Endothelial cell of umbilical vein (primary cell): ENCODE data around the gene PIEZO2. TPM values are rescaled to one million over a fixed set of nuclear protein-coding genes. Genes with fewer than 3 reads are reported as not detected.
"Not testable (repeated sequence)": the region's sequence is repeated elsewhere in the genome, so short reads cannot be mapped to it uniquely, and the experiment has no call there.

ENCODE experiments used
- BruUV-seq: library from RNA; stranded (reverse); fragments of 400-500 nt; replicated peaks from 2 replicates; lab custom pipeline; 2021; lab: Mats Ljungman, UMichigan
- CTCF ChIA-PET: fragments of 300-600, 350-600 bp; sonication (Branson Sonifier 250); formaldehyde crosslinking; loops from one replicate; lab custom pipeline; 2021; ENCODE audit warnings: antibody characterized with exemption, inconsistent platforms; lab: Charles Lee
- POLR2A ChIA-PET: fragments of 300-600, 350-600 bp; sonication (Branson Sonifier 250); formaldehyde crosslinking; loops from one replicate; lab custom pipeline; 2021; ENCODE audit warnings: antibody characterized with exemption, inconsistent platforms; lab: Charles Lee
- DNase-seq: peaks from one replicate; pipeline ENCODE4 v3.0.0-alpha.2; 2011; ENCODE audit warnings: low read depth, low spot score
- FAIRE-seq: peaks from 2 replicates; lab custom pipeline; 2011; peaks lifted over from hg19 to GRCh38; lab: Jason Lieb, UNC
- H2AFZ ChIP-seq: 2 replicates; pipeline ENCODE4 v1.6.0; 2012; ENCODE audit warnings: low read depth, low read length, control low read depth, inconsistent platforms
- H3K27ac ChIP-seq: 2 replicates; pipeline ENCODE4 v1.5.1; 2011; ENCODE audit warnings: low read depth, mild to moderate bottlenecking, control low read depth, low read length, moderate library complexity; ENCODE audit not compliant: insufficient read depth
- H3K27me3 ChIP-seq, 2 experiments: 2 replicates each; pipeline versions ENCODE4 v1.6.0 to v1.6.1; 2011; ENCODE audit warnings: low read length in 2 of 2, mixed read lengths in 1 of 2; ENCODE audit not compliant: control insufficient read depth in 2 of 2, insufficient read depth in 2 of 2
- H3K36me3 ChIP-seq, 2 experiments: 2 replicates in 1 of 2; 3 replicates in 1 of 2; pipeline ENCODE4 v1.5.1; 2011; ENCODE audit warnings: low read length in 2 of 2, mild to moderate bottlenecking in 1 of 2, moderate library complexity in 1 of 2; ENCODE audit not compliant: control insufficient read depth in 2 of 2, insufficient read depth in 2 of 2; ENCODE audit errors: extremely low read depth in 1 of 2
- H3K4me1 ChIP-seq: 3 replicates; pipeline ENCODE4 v1.5.1; 2011; ENCODE audit warnings: mild to moderate bottlenecking, low read length; ENCODE audit not compliant: control insufficient read depth, insufficient read depth; ENCODE audit errors: extremely low read depth
- H3K4me2 ChIP-seq: 2 replicates; pipeline ENCODE4 v1.6.1; 2011; ENCODE audit warnings: low read length, control low read depth, mixed read lengths; ENCODE audit not compliant: insufficient read depth
- H3K4me3 ChIP-seq, 3 experiments: fragments of 200-600 bp in 1 of 3; sonication (generic), shearing (Covaris generic) in 1 of 3; replicated peaks in 1 of 3; 2 replicates each; pipeline ENCODE4 v1.5.1; 2011 to 2016; ENCODE audit warnings: control low read depth in 3 of 3, low read length in 3 of 3, mild to moderate bottlenecking in 2 of 3, inconsistent platforms in 1 of 3, low read depth in 1 of 3, moderate library complexity in 1 of 3; ENCODE audit not compliant: insufficient read depth in 1 of 3
- H3K79me2 ChIP-seq: 2 replicates; pipeline ENCODE4 v1.6.0; 2012; ENCODE audit warnings: low read length, inconsistent platforms; ENCODE audit not compliant: control insufficient read depth, insufficient read depth
- H3K9ac ChIP-seq: replicated peaks from 2 replicates; pipeline ENCODE3; 2011; ENCODE audit warnings: low read length, control low read depth; ENCODE audit not compliant: insufficient read depth; ENCODE audit errors: extremely low read depth
- H3K9me1 ChIP-seq: replicated peaks from 3 replicates; pipeline ENCODE4 v1.6.0; 2011; ENCODE audit warnings: mild to moderate bottlenecking, low read length; ENCODE audit not compliant: control insufficient read depth, insufficient read depth; ENCODE audit errors: extremely low read depth
- H3K9me3 ChIP-seq: replicated peaks from 2 replicates; pipeline ENCODE4 v1.5.1; 2012; ENCODE audit warnings: low read length, inconsistent platforms; ENCODE audit not compliant: control insufficient read depth, insufficient read depth
- H4K20me1 ChIP-seq: replicated peaks from 2 replicates; pipeline ENCODE3; 2011; ENCODE audit warnings: mild to moderate bottlenecking, low read length; ENCODE audit not compliant: control insufficient read depth, insufficient read depth; ENCODE audit errors: extremely low read depth
- CTCF ChIP-seq, 2 donors: IDR thresholded peaks; 1 replicate in 1 of 2; 2 replicates in 1 of 2; pipeline ENCODE4 v1.5.1; 2011; ENCODE audit warnings: low read length in 2 of 2, mild to moderate bottlenecking in 2 of 2, moderate library complexity in 2 of 2, control low read depth in 1 of 2, inconsistent platforms in 1 of 2, low read depth in 1 of 2; ENCODE audit not compliant: insufficient read depth in 1 of 2; ENCODE audit errors: extremely low read depth in 1 of 2
- GATA2 ChIP-seq: IDR thresholded peaks from 2 replicates; pipeline ENCODE4 v1.7.0; 2011; ENCODE audit warnings: low read depth, mild to moderate bottlenecking, moderate library complexity, mixed read lengths, low read length; ENCODE audit not compliant: insufficient read length, insufficient read depth
- JUN ChIP-seq: IDR thresholded peaks from 2 replicates; pipeline ENCODE4 v1.6.1; 2011; ENCODE audit warnings: borderline replicate concordance, low read depth; ENCODE audit not compliant: insufficient read length, insufficient read depth
- dilution Hi-C: fragments of 300-500 bp; cut with MboI; formaldehyde crosslinking; loops from one replicate; pipeline ENCODE4 v1.15.0; 2019; ENCODE audit warnings: low sequenced_read_pairs; ENCODE audit not compliant: extremely low pct_ligation_motif_present
- intact Hi-C: fragments of 100-400 bp; cut with micrococcal nuclease; formaldehyde crosslinking; loops from one replicate; pipeline ENCODE4 v1.10.0; 2022
- polyA plus RNA-seq, 4 experiments: library from polyadenylated mRNA; depleted of rRNA in 3 of 4; stranded (reverse) in 3 of 4; unstranded in 1 of 4; fragments of >200 nt; gene quantifications; 2 replicates each; pipeline versions ENCODE4 v1.2.1 to v1.2.3, GENCODE V29; 2011 to 2012; ENCODE audit warnings: missing spikeins in 1 of 4
- total RNA-seq: library from RNA; stranded (reverse); gene quantifications from 2 replicates; pipeline ENCODE4 v1.2.3, GENCODE V29; 2021

The PIEZO2 gene
- total and polyA plus RNA-seq, 2 donors (not counting 3 experiments of a cell fraction or from before 2014, with no cell fraction given): 1.7 to 11.2 TPM

GRCh38 chr18:11175266-11175979, 26.1 kb upstream of the PIEZO2 start:
- ChIA-PET POLR2A (no interaction called here), CTCF (interaction anchor here (0.9 kb wide), 1 partner anchor 10 kb away, joined by 3 read pairs; no protein-coding TSS in a partner anchor)
- no peak for DNase-seq

GRCh38 chr18:11174179-11174578, 24.8 kb upstream of the PIEZO2 start:
- H3K27ac ChIP-seq, DNase-seq, H3K9me3 ChIP-seq, H3K4me3 ChIP-seq, intact Hi-C loops, H3K79me2 ChIP-seq, H2AFZ ChIP-seq, H3K36me3 ChIP-seq, H4K20me1 ChIP-seq, H3K9me1 ChIP-seq, H3K4me1 ChIP-seq, FAIRE-seq, POLR2A ChIA-PET, H3K4me2 ChIP-seq, H3K27me3 ChIP-seq, H3K9ac ChIP-seq, dilution Hi-C loops, BruUV-seq: not testable (repeated sequence)
- CTCF ChIA-PET: interaction anchor here (0.8 kb wide), 1 partner anchor 11 kb away, joined by 4 read pairs; no protein-coding TSS in a partner anchor

More at GRCh38 chr18:11175266-11175979, 26.1 kb upstream of the PIEZO2 start:
- H3K79me2 ChIP-seq: no peaks in the 10 kb centered on the region
- no peak for FAIRE-seq
- H3K27ac ChIP-seq: no peak overlapping the region
- no TSS peak for BruUV-seq
- dilution Hi-C loops: no loop called here
- no peaks in the 10 kb centered on the region for H3K9me3 ChIP-seq
- no peak overlapping the region for H3K9ac ChIP-seq
- TF ChIP-seq GATA2: no peak
- TF ChIP-seq JUN: no peak
- TF ChIP-seq CTCF (IDR thresholded peaks at IDR 0.05; ENCODE audit: extremely low read depth in 1 of 2, insufficient read depth in 1 of 2, low read depth in 1 of 2, low read length in 2 of 2): no peak
- H3K9me1 ChIP-seq: no peaks in the 10 kb centered on the region
- intact Hi-C loops: no loop called here
- no peaks in the 10 kb centered on the region for H3K27me3 ChIP-seq
- H3K36me3 ChIP-seq: no peaks in the 10 kb centered on the region
- H3K4me1 ChIP-seq: no peaks in the 10 kb centered on the region
- no peak overlapping the region for H2AFZ ChIP-seq
- no peak overlapping the region for H3K4me2 ChIP-seq
- H3K4me3 ChIP-seq: no peak overlapping the region
- no peaks in the 10 kb centered on the region for H4K20me1 ChIP-seq
